OCI-LY7 (cell line): ENCODE data around the gene BCL7B. TPM values are rescaled to one million over a fixed set of nuclear protein-coding genes. Genes with fewer than 3 reads are reported as not detected.

Source experiments
- BruUV-seq: library from RNA; stranded (reverse); fragments of 400-500 nt; replicated peaks from 2 replicates; lab custom pipeline; 2021; lab: Mats Ljungman, UMichigan
- CTCF ChIA-PET: fragments of 300-600 bp; sonication (Branson Sonifier 250); formaldehyde crosslinking; loops from one replicate; lab custom pipeline; 2022; ENCODE audit warnings: antibody characterized with exemption; ENCODE audit not compliant: unreplicated experiment; lab: Charles Lee
- POLR2A ChIA-PET: fragments of 300-600 bp; sonication (Branson Sonifier 250); formaldehyde crosslinking; loops from one replicate; lab custom pipeline; 2022; ENCODE audit warnings: antibody characterized with exemption; lab: Charles Lee
- DNase-seq: peaks from one replicate; pipeline ENCODE4 v3.0.0-alpha.2; 2015; ENCODE audit warnings: low spot score
- H2AFZ ChIP-seq: fragments of 200-600 bp; sonication (generic), shearing (Covaris generic); 2 replicates; pipeline ENCODE4 v1.6.1; 2014; ENCODE audit warnings: mild to moderate bottlenecking, antibody characterized with exemption, low read length, moderate library complexity
- H3K27ac ChIP-seq: fragments of 200-600 bp; sonication (generic); 2 replicates; pipeline ENCODE4 v1.5.1; 2014; ENCODE audit warnings: mixed run types, low read depth, mild to moderate bottlenecking, moderate library complexity, low read length, inconsistent platforms; ENCODE audit not compliant: poor library complexity, severe bottlenecking
- H3K36me3 ChIP-seq: fragments of 200-600 bp; sonication (generic); 2 replicates; pipeline ENCODE4 v1.6.1; 2014; ENCODE audit warnings: mild to moderate bottlenecking, antibody characterized with exemption, low read length, moderate library complexity, mixed read lengths; ENCODE audit not compliant: insufficient read depth
- H3K4me1 ChIP-seq: fragments of 200-600 bp; sonication (generic); 2 replicates; pipeline ENCODE4 v1.5.1; 2014; ENCODE audit warnings: mild to moderate bottlenecking, low read length; ENCODE audit not compliant: insufficient read depth, poor library complexity, severe bottlenecking
- H3K4me2 ChIP-seq: fragments of 200-600 bp; sonication (generic); 2 replicates; pipeline ENCODE4 v1.6.1; 2014; ENCODE audit warnings: mild to moderate bottlenecking, low read length
- H3K4me3 ChIP-seq: fragments of 200-600 bp; sonication (generic); 2 replicates; pipeline ENCODE4 v1.5.1; 2014; ENCODE audit warnings: mild to moderate bottlenecking, low read depth, low read length; ENCODE audit not compliant: poor library complexity, severe bottlenecking
- H3K79me2 ChIP-seq: fragments of 200-600 bp; sonication (generic); 2 replicates; pipeline ENCODE4 v1.6.1; 2016; ENCODE audit warnings: low read depth, mild to moderate bottlenecking, low read length, moderate library complexity, mixed read lengths; ENCODE audit not compliant: insufficient read depth
- H3K9me2 ChIP-seq: fragments of 200-600 bp; sonication (generic); 2 replicates; pipeline ENCODE4 v1.6.1; 2016; ENCODE audit warnings: mild to moderate bottlenecking, low read length, mixed read lengths; ENCODE audit not compliant: insufficient read depth
- H3K9me3 ChIP-seq: fragments of 200-600 bp; sonication (generic); 2 replicates; pipeline ENCODE4 v1.6.1; 2014; ENCODE audit warnings: mild to moderate bottlenecking, mixed run types, low read length, mixed read lengths
- H4K20me1 ChIP-seq: fragments of 200-600 bp; sonication (generic); 2 replicates; pipeline ENCODE4 v1.6.1; 2014; ENCODE audit warnings: mild to moderate bottlenecking, antibody characterized with exemption, low read length, moderate library complexity, mixed read lengths; ENCODE audit not compliant: insufficient read depth
- EZH2phosphoT487 ChIP-seq: fragments of 200-600 bp; sonication (generic); IDR thresholded peaks from 2 replicates; pipeline ENCODE4 v1.6.1; 2018; ENCODE audit warnings: low read depth, borderline replicate concordance, mild to moderate bottlenecking, mixed run types, antibody characterized with exemption, low read length, moderate library complexity, mixed read lengths
- intact Hi-C: fragments of 100-400 bp; cut with micrococcal nuclease; formaldehyde crosslinking; loops from one replicate; pipeline ENCODE4 v1.10.0; 2022; ENCODE audit not compliant: unreplicated experiment
- total RNA-seq, 2 experiments: library from RNA; depleted of rRNA in 1 of 2; stranded (reverse); fragments of >200 nt in 1 of 2; shearing (Covaris generic) in 1 of 2; gene quantifications; 2 replicates each; pipeline ENCODE4 v1.2.3, GENCODE V29; 2014 to 2022
- TF ChIP-seq, protein P1 (sequence below): fragments of 200-600 bp; sonication (generic); conservative IDR thresholded peaks from 2 replicates; pipeline ENCODE4 v1.5.1; 2014; ENCODE audit warnings: mild to moderate bottlenecking, antibody characterized with exemption, low read length, moderate library complexity, mixed read lengths

BCL7B gene
- total RNA-seq, 2 experiments from 2014 or later: 31.7 to 51.7 TPM

DNA sequence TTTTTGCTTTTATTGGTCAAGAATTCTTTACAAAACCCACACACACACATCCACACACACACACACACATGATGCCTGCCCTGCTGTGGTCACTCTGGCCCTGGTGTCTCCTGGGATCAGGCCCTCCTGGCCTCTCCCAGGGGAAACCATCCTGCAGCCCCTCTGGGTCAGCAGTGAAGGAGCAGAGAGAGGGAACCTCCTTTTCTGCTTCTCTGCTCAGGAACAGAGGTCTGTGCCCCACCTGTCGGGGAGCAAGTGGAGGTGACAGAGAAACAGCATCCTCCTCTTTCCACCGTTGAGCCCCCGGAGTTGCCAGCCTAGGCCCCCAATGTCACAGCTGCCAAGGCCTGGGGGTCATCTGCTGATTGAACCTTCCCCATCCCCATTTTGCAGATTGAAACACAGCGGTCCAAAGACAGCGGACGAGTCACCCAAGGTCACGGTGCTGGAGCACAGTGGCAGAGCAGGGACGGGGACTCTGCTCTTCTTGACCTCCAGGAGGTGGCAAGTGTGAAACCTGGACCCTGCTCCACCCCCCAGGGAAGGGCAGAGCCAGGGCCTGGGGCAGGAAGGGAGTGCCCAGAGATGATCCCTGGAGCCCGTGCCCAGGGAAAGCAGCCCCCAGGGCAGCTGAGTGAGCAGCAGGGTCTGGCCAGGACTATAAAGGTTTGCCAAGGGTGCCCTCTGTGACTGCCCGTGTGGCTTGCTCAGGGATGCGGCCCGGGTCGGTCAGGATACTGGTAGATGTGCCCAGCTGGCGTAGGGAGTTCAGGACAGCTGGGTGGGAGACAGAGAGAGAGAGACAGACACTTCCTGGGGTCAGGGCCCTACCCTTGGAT, 35.9 kb upstream of the BCL7B start:
- Histone ChIP-seq H3K4me2 (no peak overlapping the region), H2AFZ (no peak overlapping the region), H3K36me3 (no peaks in the 10 kb centered on the region), H3K4me1 (no peaks in the 10 kb centered on the region), H4K20me1 (no peaks in the 10 kb centered on the region), H3K4me3 (no peak overlapping the region), H3K9me2 (no peaks in the 10 kb centered on the region), H3K79me2 (no peaks in the 10 kb centered on the region), H3K27ac (no peak overlapping the region), H3K9me3 (no peaks in the 10 kb centered on the region)
- ChIA-PET CTCF (no interaction called here), POLR2A (no interaction called here)
- intact Hi-C loops: no loop called here
- no peak for DNase-seq
- TF ChIP-seq EZH2phosphoT487: no peak
- TF ChIP-seq, protein P1, sequence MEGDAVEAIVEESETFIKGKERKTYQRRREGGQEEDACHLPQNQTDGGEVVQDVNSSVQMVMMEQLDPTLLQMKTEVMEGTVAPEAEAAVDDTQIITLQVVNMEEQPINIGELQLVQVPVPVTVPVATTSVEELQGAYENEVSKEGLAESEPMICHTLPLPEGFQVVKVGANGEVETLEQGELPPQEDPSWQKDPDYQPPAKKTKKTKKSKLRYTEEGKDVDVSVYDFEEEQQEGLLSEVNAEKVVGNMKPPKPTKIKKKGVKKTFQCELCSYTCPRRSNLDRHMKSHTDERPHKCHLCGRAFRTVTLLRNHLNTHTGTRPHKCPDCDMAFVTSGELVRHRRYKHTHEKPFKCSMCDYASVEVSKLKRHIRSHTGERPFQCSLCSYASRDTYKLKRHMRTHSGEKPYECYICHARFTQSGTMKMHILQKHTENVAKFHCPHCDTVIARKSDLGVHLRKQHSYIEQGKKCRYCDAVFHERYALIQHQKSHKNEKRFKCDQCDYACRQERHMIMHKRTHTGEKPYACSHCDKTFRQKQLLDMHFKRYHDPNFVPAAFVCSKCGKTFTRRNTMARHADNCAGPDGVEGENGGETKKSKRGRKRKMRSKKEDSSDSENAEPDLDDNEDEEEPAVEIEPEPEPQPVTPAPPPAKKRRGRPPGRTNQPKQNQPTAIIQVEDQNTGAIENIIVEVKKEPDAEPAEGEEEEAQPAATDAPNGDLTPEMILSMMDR: 0 out of 2 replicates have a peak, but pooled peaks have one; percentile 21
- BruUV-seq: no TSS peak

DNA sequence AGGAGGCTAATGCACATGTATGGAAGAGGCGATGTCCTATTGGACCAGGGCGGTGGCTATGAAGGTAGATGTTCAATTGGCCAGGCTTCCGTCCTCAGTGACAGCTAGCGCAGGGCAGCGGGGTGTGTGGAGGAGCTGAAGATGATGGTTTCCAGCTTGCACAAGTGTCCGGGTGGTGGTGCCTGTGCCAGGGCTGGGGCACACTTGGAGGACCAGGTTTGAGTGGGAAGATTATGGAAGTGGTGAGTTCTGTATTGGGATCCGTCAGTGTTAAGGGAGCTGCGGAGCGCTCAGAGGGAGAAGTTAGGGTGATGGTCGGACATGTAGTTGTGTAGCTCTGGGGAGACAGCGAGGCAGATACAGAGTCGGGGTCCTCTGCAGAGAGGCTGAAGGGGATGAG, 29.4 kb upstream of the BCL7B start:
- no TSS peak for BruUV-seq
- Histone ChIP-seq H4K20me1 (no peaks in the 10 kb centered on the region), H3K9me3 (no peaks in the 10 kb centered on the region), H2AFZ (no peak overlapping the region), H3K27ac (no peak overlapping the region), H3K4me2 (no peak overlapping the region), H3K4me1 (peaks cover 2% of the 10 kb centered on the region), H3K9me2 (no peaks in the 10 kb centered on the region), H3K79me2 (no peaks in the 10 kb centered on the region), H3K4me3 (no peak overlapping the region), H3K36me3 (no peaks in the 10 kb centered on the region)
- intact Hi-C loops: no loop called here
- ChIA-PET POLR2A (no interaction called here), CTCF (no interaction called here)
- TF ChIP-seq, protein P1: no peak
- no peak for TF ChIP-seq EZH2phosphoT487
- DNase-seq: no peak

DNA sequence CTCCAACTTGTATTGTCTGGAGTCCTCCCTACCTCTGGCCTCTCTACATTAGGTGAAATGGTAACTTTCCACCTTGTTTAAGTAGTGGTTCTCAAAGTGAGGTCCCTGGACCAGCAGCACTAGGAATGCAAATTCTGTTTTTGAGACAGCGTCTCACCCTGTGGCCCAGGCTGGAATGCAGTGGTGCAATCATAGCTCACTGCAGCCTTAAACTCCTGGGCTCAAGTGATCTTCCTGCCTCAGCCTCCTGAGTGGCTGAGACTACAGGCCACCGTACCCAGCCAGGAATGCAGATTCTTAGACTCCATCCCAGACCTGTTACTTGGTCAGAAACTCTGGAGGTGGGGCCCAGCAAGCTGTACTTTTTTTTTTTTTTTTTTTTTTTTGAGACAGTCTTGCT, 27.7 kb upstream of the BCL7B start:
- Histone ChIP-seq H3K79me2 (no peaks in the 10 kb centered on the region), H3K9me2 (no peaks in the 10 kb centered on the region), H3K4me1 (peaks cover 5% of the 10 kb centered on the region), H3K4me3 (no peak overlapping the region), H3K36me3 (no peaks in the 10 kb centered on the region), H4K20me1 (no peaks in the 10 kb centered on the region), H3K9me3 (no peaks in the 10 kb centered on the region), H3K4me2 (no peak overlapping the region), H2AFZ (no peak overlapping the region), H3K27ac (no peak overlapping the region)
- intact Hi-C loops: no loop called here
- no TSS peak for BruUV-seq
- TF ChIP-seq EZH2phosphoT487: no peak
- TF ChIP-seq, protein P1: no peak
- DNase-seq: no peak
- ChIA-PET CTCF (no interaction called here), POLR2A (interaction anchor here (0.7 to 1.0 kb wide), 2 partner anchors 46 to 100 kb away, joined by 5 read pairs; no protein-coding TSS in a partner anchor)
